IPS DF 19.7 (cell line): ENCODE data around the gene HBA2.
"Not testable (repeated sequence)": the region's sequence is repeated elsewhere in the genome, so short reads cannot be mapped to it uniquely, and the experiment has no call there.

Experiments
- DNase-seq: peaks from one replicate; pipeline ENCODE4 v3.0.0-alpha.2; 2013; ENCODE audit warnings: low read depth, low spot score

Gene HBA2

DNA sequence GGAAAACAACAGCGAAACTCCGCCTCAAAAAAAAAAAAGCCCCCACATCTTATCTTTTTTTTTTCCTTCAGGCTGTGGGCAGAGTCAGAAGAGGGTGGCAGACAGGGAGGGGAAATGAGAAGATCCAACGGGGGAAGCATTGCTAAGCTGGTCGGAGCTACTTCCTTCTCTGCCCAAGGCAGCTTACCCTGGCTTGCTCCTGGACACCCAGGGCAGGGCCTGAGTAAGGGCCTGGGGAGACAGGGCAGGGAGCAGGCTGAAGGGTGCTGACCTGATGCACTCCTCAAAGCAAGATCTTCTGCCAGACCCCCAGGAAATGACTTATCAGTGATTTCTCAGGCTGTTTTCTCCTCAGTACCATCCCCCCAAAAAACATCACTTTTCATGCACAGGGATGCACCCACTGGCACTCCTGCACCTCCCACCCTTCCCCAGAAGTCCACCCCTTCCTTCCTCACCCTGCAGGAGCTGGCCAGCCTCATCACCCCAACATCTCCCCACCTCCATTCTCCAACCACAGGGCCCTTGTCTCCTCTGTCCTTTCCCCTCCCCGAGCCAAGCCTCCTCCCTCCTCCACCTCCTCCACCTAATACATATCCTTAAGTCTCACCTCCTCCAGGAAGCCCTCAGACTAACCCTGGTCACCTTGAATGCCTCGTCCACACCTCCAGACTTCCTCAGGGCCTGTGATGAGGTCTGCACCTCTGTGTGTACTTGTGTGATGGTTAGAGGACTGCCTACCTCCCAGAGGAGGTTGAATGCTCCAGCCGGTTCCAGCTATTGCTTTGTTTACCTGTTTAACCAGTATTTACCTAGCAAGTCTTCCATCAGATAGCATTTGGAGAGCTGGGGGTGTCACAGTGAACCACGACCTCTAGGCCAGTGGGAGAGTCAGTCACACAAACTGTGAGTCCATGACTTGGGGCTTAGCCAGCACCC, 2.6 kb downstream of the HBA2 start:
- no peak for DNase-seq

DNA sequence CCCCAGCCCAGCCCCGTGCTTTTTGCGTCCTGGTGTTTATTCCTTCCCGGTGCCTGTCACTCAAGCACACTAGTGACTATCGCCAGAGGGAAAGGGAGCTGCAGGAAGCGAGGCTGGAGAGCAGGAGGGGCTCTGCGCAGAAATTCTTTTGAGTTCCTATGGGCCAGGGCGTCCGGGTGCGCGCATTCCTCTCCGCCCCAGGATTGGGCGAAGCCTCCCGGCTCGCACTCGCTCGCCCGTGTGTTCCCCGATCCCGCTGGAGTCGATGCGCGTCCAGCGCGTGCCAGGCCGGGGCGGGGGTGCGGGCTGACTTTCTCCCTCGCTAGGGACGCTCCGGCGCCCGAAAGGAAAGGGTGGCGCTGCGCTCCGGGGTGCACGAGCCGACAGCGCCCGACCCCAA, 3.3 kb downstream of the HBA2 start:
- not testable (repeated sequence) for DNase-seq

GRCh38 chr16:176477-177382, 4.1 kb downstream of the HBA2 start, which contains the start of gene HBA1:
Gene HBA1 (plus strand): TSS chr16:176680. CDS start chr16:176717, 37 bp downstream.
- not testable (repeated sequence) for DNase-seq

GRCh38 chr16:177394-177822, 4.7 kb downstream of the HBA2 start:
- no peak for DNase-seq

DNA sequence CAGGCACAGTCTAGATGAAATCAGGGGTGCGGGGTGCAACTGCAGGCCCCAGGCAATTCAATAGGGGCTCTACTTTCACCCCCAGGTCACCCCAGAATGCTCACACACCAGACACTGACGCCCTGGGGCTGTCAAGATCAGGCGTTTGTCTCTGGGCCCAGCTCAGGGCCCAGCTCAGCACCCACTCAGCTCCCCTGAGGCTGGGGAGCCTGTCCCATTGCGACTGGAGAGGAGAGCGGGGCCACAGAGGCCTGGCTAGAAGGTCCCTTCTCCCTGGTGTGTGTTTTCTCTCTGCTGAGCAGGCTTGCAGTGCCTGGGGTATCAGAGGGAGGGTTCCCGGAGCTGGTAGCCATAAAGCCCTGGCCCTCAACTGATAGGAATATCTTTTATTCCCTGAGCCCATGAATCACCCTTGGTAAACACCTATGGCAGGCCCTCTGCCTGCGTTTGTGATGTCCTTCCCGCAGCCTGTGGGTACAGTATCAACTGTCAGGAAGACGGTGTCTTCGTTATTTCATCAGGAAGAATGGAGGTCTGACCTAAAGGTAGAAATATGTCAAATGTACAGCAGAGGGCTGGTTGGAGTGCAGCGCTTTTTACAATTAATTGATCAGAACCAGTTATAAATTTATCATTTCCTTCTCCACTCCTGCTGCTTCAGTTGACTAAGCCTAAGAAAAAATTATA, 5.4 kb downstream of the HBA2 start:
- no peak for DNase-seq

- DNase-seq = no peak
These were observed 6.0 kb downstream of the HBA2 start for GRCh38 chr16:178668-179015.

DNA sequence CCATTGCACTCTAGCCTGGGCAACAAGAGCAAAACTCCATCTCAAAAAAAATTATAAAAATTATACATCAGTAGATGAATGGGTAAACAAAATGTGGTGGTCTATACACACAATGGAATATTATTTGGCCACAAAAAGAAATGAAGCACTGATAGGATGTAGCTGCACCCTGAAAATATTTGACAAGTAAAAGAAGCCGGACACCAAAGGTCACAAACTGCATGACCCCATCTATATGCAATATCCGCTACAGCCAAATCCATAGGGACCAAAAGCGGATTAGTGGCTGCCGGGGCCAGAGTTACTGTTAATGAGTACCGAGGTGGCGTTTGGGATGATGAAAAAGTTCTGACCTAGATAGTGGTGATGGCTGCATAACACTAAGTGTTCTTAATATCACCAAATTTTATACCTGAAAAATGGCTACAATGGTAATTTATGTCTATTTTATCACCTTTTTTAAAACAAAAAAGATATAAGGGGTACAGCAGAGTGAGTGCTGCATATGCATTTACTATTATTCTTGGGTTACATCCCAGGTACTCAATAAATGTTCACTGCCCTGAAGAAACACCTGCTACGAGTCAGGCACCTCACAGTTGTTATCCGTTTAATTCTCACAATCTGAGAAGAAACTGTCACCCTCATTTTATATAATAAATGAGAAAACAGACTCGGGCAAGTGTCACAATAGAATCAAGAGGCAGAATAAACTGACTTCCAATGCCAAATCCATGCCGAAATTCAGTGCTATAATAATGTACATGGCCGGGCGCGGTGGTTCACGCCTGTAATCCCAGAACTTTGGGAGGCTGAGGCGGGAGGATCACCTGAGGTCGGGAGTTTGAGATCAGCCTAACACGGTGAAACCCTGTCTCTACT, 6.8 kb downstream of the HBA2 start:
- DNase-seq = no peak

GRCh38 chr16:180101-180675, 7.5 kb downstream of the HBA2 start, which contains the start of gene HBQ1:
Gene HBQ1 (plus strand): TSS chr16:180459. CDS start chr16:180487, 28 bp downstream.
- DNase-seq = no peak

- no peak for DNase-seq
These were observed 8.2 kb downstream of the HBA2 start for GRCh38 chr16:180681-181564.

DNA sequence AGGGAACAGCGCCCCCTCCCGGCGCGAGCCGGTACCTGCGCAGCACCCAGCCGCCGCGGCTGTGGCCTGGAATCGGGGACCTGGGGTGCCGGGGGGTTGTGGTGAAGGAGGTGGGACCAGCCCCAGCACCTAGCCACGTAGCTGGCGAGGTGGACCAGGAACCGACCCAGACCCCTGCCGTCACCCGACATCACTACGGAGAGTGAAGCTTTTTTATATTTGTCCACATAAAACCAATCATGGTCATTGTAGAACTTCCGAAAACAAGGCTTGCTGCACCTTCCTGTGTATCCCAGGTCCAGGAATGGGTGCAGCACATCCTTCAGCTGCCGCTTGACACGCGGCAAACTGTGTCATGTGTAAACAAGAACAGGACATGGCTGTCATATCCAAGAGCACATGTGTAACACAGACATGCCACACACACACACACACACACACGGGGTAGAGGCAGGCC, 8.9 kb downstream of the HBA2 start:
- DNase-seq = no peak

DNA sequence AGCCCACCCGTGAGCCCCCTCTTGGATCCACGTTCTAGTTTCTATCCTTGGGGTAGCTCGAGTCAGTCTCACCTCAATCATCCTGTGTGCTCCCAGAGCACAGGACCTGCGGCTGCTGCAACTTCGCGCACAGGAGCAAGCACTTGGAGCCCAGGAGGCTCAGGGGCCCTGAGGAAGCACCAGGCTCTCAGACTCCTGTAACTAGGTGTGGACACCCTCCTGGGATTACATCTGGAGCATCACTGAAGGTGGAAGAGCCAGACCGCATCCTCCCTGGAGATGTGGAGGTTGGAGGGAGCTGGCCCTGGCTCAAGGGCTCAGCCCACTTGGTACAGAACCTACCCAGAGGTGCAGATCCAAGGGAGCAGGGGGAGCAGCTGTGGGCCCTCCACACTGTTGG, 10.3 kb downstream of the HBA2 start:
- no peak for DNase-seq

- DNase-seq = no peak
These were observed 12.5 kb downstream of the HBA2 start for GRCh38 chr16:185213-185612.

DNA sequence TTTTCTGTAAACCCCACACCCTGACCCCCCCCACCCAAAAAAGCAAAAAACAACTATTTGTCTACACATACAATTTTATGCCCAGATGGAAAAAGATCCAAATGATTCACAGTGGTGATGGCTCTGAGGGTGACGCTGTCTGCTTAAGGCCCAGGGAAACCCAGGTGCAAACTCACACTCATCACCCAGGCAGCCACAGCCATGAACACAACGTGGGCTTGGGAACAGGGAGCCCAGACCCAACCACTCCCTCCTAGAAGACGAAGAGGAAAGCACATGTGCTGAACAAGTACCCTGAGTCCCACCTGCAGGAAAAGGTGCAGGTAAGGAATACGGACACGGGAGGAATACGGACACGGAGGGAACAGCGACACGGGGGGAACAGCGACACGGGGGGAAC, 13.0 kb downstream of the HBA2 start:
- DNase-seq = no peak

DNA sequence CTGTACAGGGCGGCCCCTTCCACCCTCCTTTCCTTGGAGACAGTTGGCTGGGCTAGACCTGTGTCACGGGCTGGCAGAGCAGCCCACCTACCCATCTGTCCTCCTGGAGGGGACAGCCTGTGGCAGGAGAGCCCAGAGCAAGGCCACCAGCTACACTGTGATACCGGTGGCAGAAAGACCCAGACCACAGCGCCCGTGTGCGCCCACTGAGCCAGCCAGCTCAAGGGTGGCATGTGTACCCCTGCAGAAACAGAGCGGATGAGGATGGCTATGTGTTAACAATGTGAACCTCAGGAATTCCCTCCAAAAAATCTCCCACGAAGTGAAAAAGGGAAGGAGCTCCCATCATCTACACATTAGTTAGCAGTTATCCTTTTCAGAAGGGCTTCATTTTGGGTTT, 14.7 kb downstream of the HBA2 start:
- no peak for DNase-seq

DNA sequence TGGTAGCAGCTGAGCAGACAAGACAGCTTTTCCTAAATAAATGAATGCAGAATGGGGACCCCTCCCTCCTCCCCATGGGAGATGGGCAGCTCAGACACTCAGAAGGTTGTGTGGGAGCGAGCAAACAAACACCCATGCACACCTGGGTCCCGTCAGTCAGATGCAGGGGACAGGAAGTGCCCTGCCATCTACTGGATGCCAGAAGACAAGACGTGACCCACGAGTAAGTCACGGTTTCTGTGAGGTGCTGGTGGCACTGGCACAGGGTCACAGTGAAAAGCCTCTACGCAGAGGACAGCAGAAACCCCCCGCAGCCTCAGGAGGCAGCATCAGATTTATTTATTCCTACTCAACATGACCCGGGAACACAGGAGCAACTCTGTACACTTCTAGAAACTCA, 16.0 kb downstream of the HBA2 start:
- DNase-seq = no peak

DNA sequence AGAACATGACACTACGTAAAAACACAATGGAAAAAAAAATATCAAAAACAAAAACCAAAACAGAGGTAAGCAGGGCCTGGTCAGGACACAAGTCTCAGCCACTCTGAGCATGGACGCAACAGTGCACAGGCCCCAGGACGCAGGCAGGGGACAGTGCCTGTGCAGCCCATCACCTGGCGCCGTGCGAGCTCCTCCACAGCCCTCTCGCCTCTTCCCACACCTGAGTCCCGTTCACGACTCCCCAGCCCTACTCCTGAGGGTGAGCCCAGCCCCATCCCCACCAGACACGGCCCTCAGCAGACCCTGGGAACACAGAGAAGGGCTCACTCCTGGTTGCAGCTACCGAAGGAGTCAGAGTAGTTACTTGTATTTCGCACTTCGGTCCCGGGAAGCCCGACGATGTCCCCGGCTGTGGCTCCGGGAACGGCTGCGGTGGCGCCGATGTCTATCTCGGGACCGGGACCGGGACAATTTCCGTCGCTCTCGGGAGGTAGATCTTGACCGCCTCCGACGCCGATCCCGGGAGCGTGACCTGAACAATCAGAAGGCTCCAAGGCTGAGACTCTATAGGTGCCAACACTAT, 17.0 kb downstream of the HBA2 start:
- no peak for DNase-seq

DNA sequence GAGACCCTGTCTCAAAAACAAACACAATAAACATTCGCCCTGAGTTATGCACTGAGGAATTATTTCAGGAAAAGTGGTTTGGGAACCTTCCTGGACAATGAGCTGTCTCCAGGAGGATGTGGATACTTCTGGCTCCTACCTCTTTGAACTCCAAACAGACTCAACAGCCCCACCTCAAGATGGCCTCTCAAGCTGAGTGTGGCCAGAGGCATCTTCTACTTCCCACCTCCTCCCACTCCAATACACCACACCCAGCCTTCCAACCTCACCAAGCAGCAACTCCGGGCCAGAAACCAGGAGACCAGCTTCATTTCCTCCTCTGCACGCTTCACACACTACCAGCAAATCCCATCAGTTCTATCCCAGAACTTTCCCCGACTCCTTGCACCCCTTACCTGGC, 19.2 kb downstream of the HBA2 start:
- no peak for DNase-seq

DNA sequence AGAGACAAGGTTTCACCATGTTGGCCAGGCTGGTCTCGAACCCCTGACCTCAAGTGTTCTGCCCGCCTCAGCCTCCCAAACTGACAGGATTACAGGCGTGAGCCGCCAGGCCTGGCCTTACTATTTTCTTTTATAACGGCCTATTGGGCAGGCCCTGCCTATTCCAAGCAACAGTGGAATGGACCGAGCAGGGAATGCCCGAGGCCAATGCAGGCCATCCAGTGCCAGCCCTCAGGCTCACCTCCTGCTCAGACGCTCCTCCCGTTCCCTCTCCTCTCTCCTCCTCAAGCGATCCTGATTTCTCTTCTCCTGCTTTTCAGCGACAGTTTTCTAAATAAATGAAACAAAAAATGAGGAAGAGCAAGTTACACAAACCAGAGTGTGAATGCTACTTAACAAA, 20.0 kb downstream of the HBA2 start:
- no peak for DNase-seq

GRCh38 chr16:193441-193840, 20.8 kb downstream of the HBA2 start:
- no peak for DNase-seq
